ENCODE results near the gene MEIOB. TPM values are rescaled to one million over a fixed set of nuclear protein-coding genes. Genes with fewer than 3 reads are reported as not detected.

The MEIOB gene
- total and polyA plus RNA-seq, 2 experiments from 2014 or later = 0.14 TPM; not detected in 1

- H3F3A ChIP-seq (ENCODE audit: insufficient read depth) = 0 out of 2 replicates have a peak, but pooled peaks cover 4% of the 10 kb centered on the region
These were observed 37.9 kb downstream of the MEIOB start for GRCh38 chr16:1834096-1834495.

GRCh38 chr16:1832838-1833454 lies 39.0 kb downstream of the MEIOB start:
- in situ Hi-C loops (cut with MboI) = no loop called here
- WGBS, 2 experiments (ENCODE audit: low coverage in 1 of 2, low lambda C conversion rate in 2 of 2, missing lambda C conversion rate in 2 of 2) = 74 to 76% methylated on average over 9 of the region's 9 CpGs
- H3K79me2 ChIP-seq (ENCODE audit: insufficient read depth) = peaks cover 25% of the 10 kb centered on the region
- peaks cover 17% of the 10 kb centered on the region for H3K4me1 ChIP-seq (ENCODE audit: insufficient read depth)
- no peak overlapping the region for H3K4me2 ChIP-seq (ENCODE audit: unreplicated experiment)
- no peak overlapping the region for H2AFZ ChIP-seq
- TF ChIP-seq EZH2 (IDR thresholded peaks at IDR 0.05; ENCODE audit: insufficient read depth, poor library complexity, severe bottlenecking) (no peak), EZH2phosphoT487 (IDR thresholded peaks at IDR 0.05; ENCODE audit: insufficient read depth, low read depth) (no peak)
- no peaks in the 10 kb centered on the region for H4K20me1 ChIP-seq (ENCODE audit: insufficient read depth)
- H3K27ac ChIP-seq = no peak overlapping the region
- H3K9ac ChIP-seq = no peak overlapping the region
- H3K27me3 ChIP-seq (replicated peaks; ENCODE audit: insufficient read depth) = no peaks in the 10 kb centered on the region
- H3F3A ChIP-seq (ENCODE audit: insufficient read depth) = peaks cover 4% of the 10 kb centered on the region; the same call in 1 of the 2 replicates
- no peaks in the 10 kb centered on the region for H3K9me3 ChIP-seq (ENCODE audit: low read depth)
- H3K4me3 ChIP-seq = no peak overlapping the region
- DNase-seq = no peak
- H3K9me2 ChIP-seq (ENCODE audit: insufficient read depth) = no peaks in the 10 kb centered on the region
- 0 out of 2 replicates have a peak, but pooled peaks cover 7% of the 10 kb centered on the region for H3K36me3 ChIP-seq (ENCODE audit: low read depth)

More at GRCh38 chr16:1834096-1834495, 37.9 kb downstream of the MEIOB start:
- WGBS, 2 experiments (ENCODE audit: low coverage in 1 of 2, low lambda C conversion rate in 2 of 2, missing lambda C conversion rate in 2 of 2) = 93 to 95% methylated on average over 5 of the region's 5 CpGs
- DNase-seq = no peak
- no peaks in the 10 kb centered on the region for H3K9me3 ChIP-seq (ENCODE audit: low read depth)
- no peak overlapping the region for H3K4me2 ChIP-seq (ENCODE audit: unreplicated experiment)
- H3K9ac ChIP-seq = no peak overlapping the region
- TF ChIP-seq EZH2 (IDR thresholded peaks at IDR 0.05; ENCODE audit: insufficient read depth, poor library complexity, severe bottlenecking) (no peak), EZH2phosphoT487 (IDR thresholded peaks at IDR 0.05; ENCODE audit: insufficient read depth, low read depth) (no peak)
- no peaks in the 10 kb centered on the region for H3K9me2 ChIP-seq (ENCODE audit: insufficient read depth)
- peaks cover 14% of the 10 kb centered on the region for H3K79me2 ChIP-seq (ENCODE audit: insufficient read depth)
- no peak overlapping the region for H3K27ac ChIP-seq
- H4K20me1 ChIP-seq (ENCODE audit: insufficient read depth) = no peaks in the 10 kb centered on the region
- no peak overlapping the region for H3K4me3 ChIP-seq
- H3K36me3 ChIP-seq (ENCODE audit: low read depth) = 0 out of 2 replicates have a peak, but pooled peaks cover 5% of the 10 kb centered on the region
- H3K27me3 ChIP-seq (replicated peaks; ENCODE audit: insufficient read depth) = no peaks in the 10 kb centered on the region
- peaks cover 6% of the 10 kb centered on the region; the same call in 1 of the 2 replicates for H3K4me1 ChIP-seq (ENCODE audit: insufficient read depth)
- in situ Hi-C loops (cut with MboI) = no loop called here
- H2AFZ ChIP-seq = no peak overlapping the region

GRCh38 chr16:1831186-1832075 lies 40.5 kb downstream of the MEIOB start:
- H3K9me2 ChIP-seq (ENCODE audit: insufficient read depth) = no peaks in the 10 kb centered on the region
- peaks cover 8% of the 10 kb centered on the region; the same call in 1 of the 2 replicates for H3F3A ChIP-seq (ENCODE audit: insufficient read depth)
- H4K20me1 ChIP-seq (ENCODE audit: insufficient read depth) = no peaks in the 10 kb centered on the region
- TF ChIP-seq EZH2phosphoT487 (IDR thresholded peaks at IDR 0.05; ENCODE audit: insufficient read depth, low read depth) (no peak), EZH2 (IDR thresholded peaks at IDR 0.05; ENCODE audit: insufficient read depth, poor library complexity, severe bottlenecking) (no peak)
- in situ Hi-C loops (cut with MboI) = no loop called here
- DNase-seq = no peak
- H2AFZ ChIP-seq = no peak overlapping the region
- H3K4me2 ChIP-seq (ENCODE audit: unreplicated experiment) = no peak overlapping the region
- 79 to 84% methylated on average over 18 to 19 of the region's 19 CpGs for whole genome bisulfite sequencing, 2 experiments (ENCODE audit: low coverage in 1 of 2, low lambda C conversion rate in 2 of 2, missing lambda C conversion rate in 2 of 2)
- H3K27ac ChIP-seq = no peak overlapping the region
- H3K36me3 ChIP-seq (ENCODE audit: low read depth) = 0 out of 2 replicates have a peak, but pooled peaks cover 7% of the 10 kb centered on the region
- peaks cover 17% of the 10 kb centered on the region for H3K4me1 ChIP-seq (ENCODE audit: insufficient read depth)
- peaks cover 31% of the 10 kb centered on the region for H3K79me2 ChIP-seq (ENCODE audit: insufficient read depth)
- H3K27me3 ChIP-seq (replicated peaks; ENCODE audit: insufficient read depth) = no peaks in the 10 kb centered on the region
- H3K9me3 ChIP-seq (ENCODE audit: low read depth) = no peaks in the 10 kb centered on the region
- no peak overlapping the region for H3K9ac ChIP-seq
- H3K4me3 ChIP-seq = no peak overlapping the region

GRCh38 chr16:1830213-1830612 lies 41.8 kb downstream of the MEIOB start:
- Histone ChIP-seq H3K9me2 (ENCODE audit: insufficient read depth) (no peaks in the 10 kb centered on the region), H3K27me3 (replicated peaks; ENCODE audit: insufficient read depth) (no peaks in the 10 kb centered on the region), H3K9ac (no peak overlapping the region), H2AFZ (no peak overlapping the region), H3K36me3 (ENCODE audit: low read depth) (0 out of 2 replicates have a peak, but pooled peaks cover 7% of the 10 kb centered on the region), H4K20me1 (ENCODE audit: insufficient read depth) (no peaks in the 10 kb centered on the region), H3K4me1 (ENCODE audit: insufficient read depth) (peaks cover 17% of the 10 kb centered on the region), H3K27ac (no peak overlapping the region), H3F3A (ENCODE audit: insufficient read depth) (peaks cover 8% of the 10 kb centered on the region; the same call in 1 of the 2 replicates), H3K4me3 (no peak overlapping the region), H3K9me3 (ENCODE audit: low read depth) (no peaks in the 10 kb centered on the region), H3K79me2 (ENCODE audit: insufficient read depth) (peaks cover 37% of the 10 kb centered on the region), H3K4me2 (ENCODE audit: unreplicated experiment) (no peak overlapping the region)
- peak; percentile 5 for DNase-seq
- in situ Hi-C loops (cut with MboI) = no loop called here
- no peak for TF ChIP-seq EZH2phosphoT487 (IDR thresholded peaks at IDR 0.05; ENCODE audit: insufficient read depth, low read depth)
- no peak for TF ChIP-seq EZH2 (IDR thresholded peaks at IDR 0.05; ENCODE audit: insufficient read depth, poor library complexity, severe bottlenecking)
- WGBS, 2 experiments (ENCODE audit: low coverage in 1 of 2, low lambda C conversion rate in 2 of 2, missing lambda C conversion rate in 2 of 2) = 41 to 45% methylated on average over 3 of the region's 3 CpGs
